Measurements from ENCODE around the gene SYCN. TPM values are rescaled to one million over a fixed set of nuclear protein-coding genes. Genes with fewer than 3 reads are reported as not detected.

Gene SYCN
- polyA plus RNA-seq, 3 donors, result not detected

- no peak overlapping the region for H3K4me2 ChIP-seq (replicated peaks; ENCODE audit: extremely low read depth, low read length, poor library complexity, severe bottlenecking)
- no peaks in the 10 kb centered on the region for H3K4me1 ChIP-seq (ENCODE audit: control insufficient read depth in 1 of 2, insufficient read depth in 2 of 2, low read length in 2 of 2)
- H3K9ac ChIP-seq (ENCODE audit: insufficient read depth, low read length, poor library complexity, severe bottlenecking), result no peak overlapping the region
- H3K36me3 ChIP-seq (replicated peaks in 1 of 2; ENCODE audit: control insufficient read depth in 1 of 2, insufficient read depth in 2 of 2, low read length in 2 of 2), result no peaks in the 10 kb centered on the region
- Mint-ChIP-seq H3K36me3 (peaks cover 0 to 2% of the 10 kb centered on the region in 2 donors), H3K27me3 (ENCODE audit: low read depth in 3 of 3) (peaks cover 36 to 65% (median 38%) of the 10 kb centered on the region in 3 donors), H3K9me3 (peaks cover 0 to 7% (median 2%) of the 10 kb centered on the region in 7 donors), H3K4me1 (peaks cover 3% of the 10 kb centered on the region), H3K27ac (no peak overlapping the region), H3K4me3 (no peak overlapping the region)
- no peaks in the 10 kb centered on the region for H3K79me2 ChIP-seq (ENCODE audit: insufficient read depth, low read length)
- peaks cover 10 to 40% of the 10 kb centered on the region in 2 donors for H3K27me3 ChIP-seq (ENCODE audit: control insufficient read depth in 2 of 2, insufficient read depth in 2 of 2, low read length in 2 of 2)
- no peak overlapping the region for H2AFZ ChIP-seq (ENCODE audit: insufficient read depth, low read depth, low read length, poor library complexity, severe bottlenecking)
- no peak for TF ChIP-seq CTCF (IDR thresholded peaks at IDR 0.05)
- no peak overlapping the region for H3K4me3 ChIP-seq (replicated peaks in 1 of 3; ENCODE audit: low read depth in 2 of 3, low read length in 3 of 3)
- intact Hi-C loops (cut with micrococcal nuclease), result no loop called here
- no peak overlapping the region for H3K27ac ChIP-seq (ENCODE audit: low read depth in 1 of 2, low read length in 2 of 2)
- DNase-seq, result no peak
- H3K9me3 ChIP-seq (replicated peaks in 1 of 2; ENCODE audit: control insufficient read depth in 1 of 2, insufficient read depth in 1 of 2, low read length in 2 of 2), result peaks cover 0 to 9% of the 10 kb centered on the region in 2 donors
- WGBS (ENCODE audit: insufficient coverage), result 41% methylated on average over 7 of the region's 9 CpGs
- H4K20me1 ChIP-seq (ENCODE audit: insufficient read depth, low read length), result no peaks in the 10 kb centered on the region
Measured at GRCh38 chr19:39195755-39196154, 8.3 kb downstream of the SYCN start.

- H3K4me1 Mint-ChIP-seq, result peaks cover 3% of the 10 kb centered on the region
- H3K27ac Mint-ChIP-seq, result no peak overlapping the region
- H3K27me3 Mint-ChIP-seq (ENCODE audit: low read depth in 3 of 3), result peaks cover 33 to 64% (median 36%) of the 10 kb centered on the region in 3 donors
- no peak overlapping the region for H3K4me3 Mint-ChIP-seq
- whole genome bisulfite sequencing (ENCODE audit: insufficient coverage), result 69% methylated on average over 3 of the region's 9 CpGs
- Histone ChIP-seq H2AFZ (ENCODE audit: insufficient read depth, low read depth, low read length, poor library complexity, severe bottlenecking) (no peak overlapping the region), H3K36me3 (replicated peaks in 1 of 2; ENCODE audit: control insufficient read depth in 1 of 2, insufficient read depth in 2 of 2, low read length in 2 of 2) (no peaks in the 10 kb centered on the region), H3K4me1 (ENCODE audit: control insufficient read depth in 1 of 2, insufficient read depth in 2 of 2, low read length in 2 of 2) (no peaks in the 10 kb centered on the region), H3K9me3 (replicated peaks in 1 of 2; ENCODE audit: control insufficient read depth in 1 of 2, insufficient read depth in 1 of 2, low read length in 2 of 2) (peaks cover 0 to 9% of the 10 kb centered on the region in 2 donors), H3K4me2 (replicated peaks; ENCODE audit: extremely low read depth, low read length, poor library complexity, severe bottlenecking) (no peak overlapping the region), H4K20me1 (ENCODE audit: insufficient read depth, low read length) (no peaks in the 10 kb centered on the region), H3K27ac (ENCODE audit: low read depth in 1 of 2, low read length in 2 of 2) (no peak overlapping the region), H3K4me3 (replicated peaks in 1 of 3; ENCODE audit: low read depth in 2 of 3, low read length in 3 of 3) (no peak overlapping the region), H3K79me2 (ENCODE audit: insufficient read depth, low read length) (no peaks in the 10 kb centered on the region), H3K27me3 (ENCODE audit: control insufficient read depth in 2 of 2, insufficient read depth in 2 of 2, low read length in 2 of 2) (peaks cover 10 to 40% of the 10 kb centered on the region in 2 donors), H3K9ac (ENCODE audit: insufficient read depth, low read length, poor library complexity, severe bottlenecking) (no peak overlapping the region)
- H3K36me3 Mint-ChIP-seq, result peaks cover 0 to 2% of the 10 kb centered on the region in 2 donors
- intact Hi-C loops (cut with micrococcal nuclease), result no loop called here
- peaks cover 0 to 7% (median 2%) of the 10 kb centered on the region in 7 donors for H3K9me3 Mint-ChIP-seq
- no peak for DNase-seq
- no peak for TF ChIP-seq CTCF (IDR thresholded peaks at IDR 0.05)
Measured at GRCh38 chr19:39194832-39195542, 9.1 kb downstream of the SYCN start.
